HG02885 (cell line): ENCODE results near the gene ILK.

ENCODE experiments used
- ATAC-seq: cut with Tn5 transposase; IDR thresholded peaks from one replicate; pipeline ENCODE4 v1.9.1; 2021; ENCODE audit warnings: mild to moderate bottlenecking; ENCODE audit not compliant: unreplicated experiment, poor library complexity

ILK gene

GRCh38 chr11:6603287-6604080 lies at the start of gene ILK, which contains the start of gene RRP8:
TSS of gene ILK (plus strand) at chr11:6603774. CDS start at chr11:6604272, 498 bp downstream.
TSS of gene RRP8 (minus strand) at chr11:6603616. CDS start at chr11:6603502, 114 bp downstream.
- ATAC-seq, result peak; percentile 82

DNA sequence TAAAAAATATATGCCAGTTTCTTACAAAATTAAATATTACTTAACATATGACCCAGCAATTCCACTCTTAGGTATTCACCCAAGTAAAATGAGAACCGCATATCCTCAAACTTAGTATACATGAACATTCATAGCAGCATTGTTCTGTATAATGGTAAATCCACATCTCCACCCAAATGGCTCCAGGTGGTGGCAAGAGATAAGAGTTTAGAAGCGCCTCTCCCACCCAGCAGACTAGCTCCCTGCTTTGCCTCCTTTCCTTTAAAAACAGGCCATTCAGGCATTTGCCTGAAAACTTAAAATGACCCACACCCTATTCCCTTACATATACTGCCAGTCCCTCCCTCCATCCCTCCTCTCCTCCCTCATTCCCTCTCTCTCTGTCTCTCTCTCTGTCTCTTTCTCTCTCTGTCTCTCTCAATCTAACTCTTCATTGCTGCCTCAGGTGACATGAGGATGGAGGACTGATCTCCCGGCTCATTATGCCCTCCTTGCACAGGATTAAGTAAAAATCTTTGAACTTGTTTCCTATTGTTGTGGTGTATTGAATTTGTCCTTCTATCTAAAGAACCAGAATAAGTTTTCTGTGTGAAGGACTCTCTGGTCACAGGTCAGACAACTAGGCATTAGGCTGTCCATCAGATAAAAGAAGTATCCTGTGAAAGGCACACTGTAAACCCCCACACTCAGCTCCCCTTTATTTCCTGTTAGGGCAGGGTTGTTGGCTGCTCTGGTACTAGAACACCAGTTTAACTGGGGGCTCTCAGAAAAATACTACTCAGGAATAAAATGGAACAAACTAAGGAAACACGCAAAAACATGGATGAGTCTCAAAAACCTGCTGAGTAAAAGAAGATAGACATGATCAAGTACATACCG lies 48.5 kb upstream of the ILK start:
- ATAC-seq, result no peak

DNA sequence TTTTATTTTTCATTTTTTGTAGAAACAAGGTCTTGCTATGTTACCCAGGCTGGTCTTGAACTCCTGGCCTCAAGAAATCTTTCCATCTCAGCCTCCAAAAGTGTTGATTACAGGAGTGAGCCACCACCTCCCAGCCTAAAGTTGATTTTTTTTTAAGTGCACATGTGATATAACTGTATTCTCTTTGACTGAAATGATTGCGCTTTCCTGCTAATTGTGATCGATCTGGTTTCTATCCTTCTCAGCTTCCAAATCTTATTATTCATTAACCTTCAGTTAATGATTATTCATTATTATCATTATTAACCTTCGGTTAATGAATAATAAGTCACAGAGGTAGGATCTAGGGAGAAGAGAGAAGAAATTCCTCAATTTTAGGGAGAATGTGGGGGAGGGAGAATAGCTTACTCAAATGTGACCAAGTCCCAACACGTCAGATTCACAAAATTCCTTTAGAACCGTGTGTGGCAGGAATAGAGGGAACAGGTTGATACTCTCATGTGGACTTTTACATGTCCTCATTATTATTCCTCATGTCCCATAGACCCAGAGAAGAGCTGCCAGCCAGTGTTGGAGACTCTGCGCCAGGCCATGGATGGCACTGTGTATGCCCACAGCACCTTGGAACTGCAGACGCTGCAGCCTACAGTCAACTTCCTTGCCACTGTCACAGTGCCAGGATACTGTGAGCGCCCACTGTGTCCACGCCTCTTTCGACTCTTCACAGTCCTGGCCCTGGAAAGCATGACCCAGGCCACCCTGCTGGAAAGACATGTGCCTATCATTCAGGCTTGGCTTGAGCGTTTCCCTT lies 47.2 kb upstream of the ILK start:
- no peak for ATAC-seq

- no peak for ATAC-seq
Measured at GRCh38 chr11:6557063-6557462, 46.5 kb upstream of the ILK start.

DNA sequence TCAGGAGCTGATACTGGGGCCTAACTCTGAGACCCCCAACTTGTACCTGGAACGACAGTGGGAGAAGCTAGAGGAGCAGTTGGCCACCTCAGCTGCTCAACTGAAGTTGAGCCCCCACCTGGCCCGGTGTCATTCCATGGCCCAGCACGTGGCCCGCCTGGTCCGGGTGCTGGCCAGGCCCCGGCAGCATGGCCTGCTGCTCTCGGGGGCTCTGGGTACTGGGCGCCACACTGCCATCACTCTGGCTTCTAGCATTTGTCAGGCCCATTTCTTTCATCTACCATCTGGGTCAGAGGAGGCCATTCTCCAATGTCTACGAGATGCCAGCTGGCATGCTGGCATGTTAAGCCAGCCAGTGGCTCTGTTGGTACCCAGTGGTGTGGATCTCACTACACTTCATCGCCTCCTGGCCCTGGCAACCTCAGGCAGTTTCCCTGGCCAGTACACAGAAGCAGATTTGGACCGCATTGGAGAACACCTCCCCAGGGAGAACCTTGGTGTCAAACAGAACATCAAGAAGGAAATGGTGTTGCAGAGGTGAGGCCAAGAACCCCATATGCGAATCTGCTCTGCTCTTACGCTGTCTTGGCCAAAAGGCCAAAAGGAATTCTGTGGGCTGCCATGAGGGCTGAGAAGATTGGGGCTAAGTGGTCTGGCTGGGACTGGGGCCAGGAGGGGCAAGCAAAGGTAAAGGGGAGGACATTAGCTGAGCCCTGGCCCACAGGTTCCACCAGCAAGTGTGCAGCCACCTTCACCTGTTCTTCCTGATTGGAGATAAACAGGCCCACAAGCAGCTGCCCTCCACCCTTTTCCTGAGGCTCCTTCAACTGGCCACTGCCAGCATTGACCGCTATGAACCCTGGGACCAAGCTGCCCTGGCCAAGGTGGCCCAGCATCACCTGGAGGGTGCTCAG lies 45.6 kb upstream of the ILK start:
- ATAC-seq, result no peak

- no peak for ATAC-seq
Measured at GRCh38 chr11:6559369-6559768, 44.2 kb upstream of the ILK start.

DNA sequence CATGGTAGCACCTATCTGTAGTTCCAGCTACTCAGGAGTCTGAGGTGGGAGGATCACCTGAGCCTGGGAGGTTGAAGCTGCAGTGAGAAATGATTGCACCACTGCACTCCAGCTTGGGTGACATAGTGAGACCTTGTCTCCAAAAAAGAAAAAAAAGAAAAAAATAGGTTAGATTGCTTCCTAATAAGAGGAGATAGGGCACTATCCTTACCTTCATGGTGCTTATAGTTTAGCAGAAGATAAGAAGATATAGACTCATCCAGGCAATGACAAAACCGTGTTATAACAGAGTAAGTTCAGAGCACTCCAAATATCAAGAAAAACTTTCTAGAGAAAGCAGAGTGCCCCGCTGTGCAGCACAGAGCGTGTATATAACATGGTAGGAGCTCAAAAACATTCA lies 42.3 kb upstream of the ILK start:
- ATAC-seq, result no peak

DNA sequence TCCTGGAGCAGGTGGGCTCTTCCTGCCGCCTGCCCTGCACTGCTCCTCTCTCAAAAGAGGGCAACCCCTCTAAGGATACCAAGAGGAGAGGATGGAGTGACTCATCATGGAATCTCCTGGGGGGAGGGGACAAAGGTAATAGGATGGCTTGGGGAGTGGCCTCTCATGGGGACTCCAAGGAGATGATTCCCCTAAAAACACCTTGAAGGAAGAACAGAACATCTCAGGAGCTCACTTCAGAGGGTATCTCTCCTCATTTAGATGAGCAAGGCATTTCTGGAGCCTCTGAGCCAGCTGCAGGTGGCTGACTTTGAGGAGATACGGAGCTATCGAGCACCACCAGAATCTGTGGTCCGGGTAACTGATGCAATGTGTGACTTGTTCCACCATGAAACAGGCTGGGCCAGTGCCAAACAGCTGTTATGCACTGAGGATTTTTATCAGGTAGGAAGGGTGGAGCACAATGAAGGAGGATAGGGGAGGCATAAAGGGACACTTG lies 40.4 kb upstream of the ILK start:
- ATAC-seq, result no peak

DNA sequence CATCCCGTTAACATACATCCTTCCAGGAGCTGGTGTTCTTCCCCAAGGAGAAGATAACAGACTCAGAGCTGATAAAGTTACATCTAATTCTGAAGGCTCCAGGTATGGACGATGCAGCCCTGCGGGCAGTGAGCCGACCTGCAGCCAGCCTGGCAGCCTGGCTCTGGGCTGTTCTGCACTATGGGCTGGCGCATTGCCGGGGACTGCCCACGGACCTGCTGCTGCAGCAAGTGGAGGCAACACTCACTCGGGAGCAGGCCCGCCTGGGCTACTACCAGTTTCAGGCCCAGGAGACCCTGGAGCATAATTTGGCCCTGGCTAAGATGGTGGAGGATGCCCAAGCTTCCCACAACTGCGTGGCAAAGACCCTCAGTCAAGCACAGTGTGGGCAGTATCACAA lies 39.9 kb upstream of the ILK start:
- ATAC-seq, result no peak

- no peak for ATAC-seq
Measured at GRCh38 chr11:6565325-6565724, 38.2 kb upstream of the ILK start.

DNA sequence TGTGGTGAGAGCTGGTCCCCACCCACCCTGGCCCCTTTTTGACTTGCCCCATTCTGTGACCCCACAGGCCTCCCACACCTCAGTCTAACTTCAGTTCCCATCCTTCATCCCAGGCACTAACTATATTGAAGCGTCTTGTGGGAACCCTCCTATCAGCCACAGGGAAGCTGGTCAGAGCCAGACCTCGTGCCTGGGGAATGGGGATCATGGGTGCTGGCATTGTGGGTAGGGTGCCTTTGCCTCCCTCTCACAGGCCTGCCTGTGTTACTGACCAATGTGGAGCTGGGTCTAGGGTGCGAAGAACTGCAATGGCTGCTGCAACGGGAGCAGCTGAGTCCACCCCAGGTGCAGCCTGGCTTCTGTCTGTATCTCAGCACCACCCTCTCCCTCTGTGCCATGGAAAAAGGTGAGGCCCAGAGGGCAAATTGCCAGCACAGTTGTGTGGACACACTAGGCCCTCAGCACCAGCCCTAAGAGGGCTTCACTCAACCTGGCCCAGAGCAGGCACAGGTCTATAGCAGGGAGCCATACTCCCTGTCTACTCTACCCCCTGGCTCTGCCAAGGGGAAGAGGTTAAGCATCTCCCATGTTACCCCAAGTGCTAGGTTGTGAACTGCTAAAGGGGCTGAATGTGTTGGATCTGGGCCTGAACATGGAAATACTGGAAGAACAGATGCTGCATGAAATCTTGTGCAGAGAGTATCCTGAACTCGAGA lies 37.4 kb upstream of the ILK start:
- ATAC-seq, result no peak

DNA sequence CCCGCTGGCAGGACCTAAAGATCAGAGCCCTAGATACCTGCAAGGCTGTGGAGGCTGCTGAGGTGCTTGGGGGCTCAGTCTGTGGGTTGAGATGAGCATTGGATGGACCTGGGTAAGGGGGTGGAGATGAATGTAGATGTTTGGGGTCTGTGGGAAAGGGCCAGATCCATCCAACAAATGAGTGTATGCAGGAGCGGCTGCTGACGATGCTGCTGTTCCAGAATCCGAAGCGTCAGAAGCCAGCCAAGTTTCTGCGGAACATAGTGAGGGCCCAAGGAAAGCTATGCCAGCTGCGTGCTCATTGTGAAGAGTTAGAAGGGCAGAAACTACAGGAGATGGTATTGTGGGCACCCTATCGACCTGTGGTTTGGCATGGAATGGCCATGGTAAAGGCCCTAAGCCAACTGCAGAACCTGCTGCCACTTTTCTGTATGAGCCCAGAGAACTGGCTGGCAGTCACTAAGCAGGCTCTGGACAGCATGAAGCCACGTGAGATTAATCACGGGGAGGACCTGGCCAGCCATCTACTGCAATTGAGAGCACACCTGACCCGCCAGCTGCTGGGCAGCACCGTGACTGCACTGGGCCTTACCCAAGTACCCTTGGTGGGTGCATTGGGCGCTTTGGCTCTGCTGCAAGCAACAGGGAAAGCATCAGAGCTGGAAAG lies 36.7 kb upstream of the ILK start:
- ATAC-seq, result no peak

GRCh38 chr11:6567371-6567745 lies 36.2 kb upstream of the ILK start:
- no peak for ATAC-seq

DNA sequence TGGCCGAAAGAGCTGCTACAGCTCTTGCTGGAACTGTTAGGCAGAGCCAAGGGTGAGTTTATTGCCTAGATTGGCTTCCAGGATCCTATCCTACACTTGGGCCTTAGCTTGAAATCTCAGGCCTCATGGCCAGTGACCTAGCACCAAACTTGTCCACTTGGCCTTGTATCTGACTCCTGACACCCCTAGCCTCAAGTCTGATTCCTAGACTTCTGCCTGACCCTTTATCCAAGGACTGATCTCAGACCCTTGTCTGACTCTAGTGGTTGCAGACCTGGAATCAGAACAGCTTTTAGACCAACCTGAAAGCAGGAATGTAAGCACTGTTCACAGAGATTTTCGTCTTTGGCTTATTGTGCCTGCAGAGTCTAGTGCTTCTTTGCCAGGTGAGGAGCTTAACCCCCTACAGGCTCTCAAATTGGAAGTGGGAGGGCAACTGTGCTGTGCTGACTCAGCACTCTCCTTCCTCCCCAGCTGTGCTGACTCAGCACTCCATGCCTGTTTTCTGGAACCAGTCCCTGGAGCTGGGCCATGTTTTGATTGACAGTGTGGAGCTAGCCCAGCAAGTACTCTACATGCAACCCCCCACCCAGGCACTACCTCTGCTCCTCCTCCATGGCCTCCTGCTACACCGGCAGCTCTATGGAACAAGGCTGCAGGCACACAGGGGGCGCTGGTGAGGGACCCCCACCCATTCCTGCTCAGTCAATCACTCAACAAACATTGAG lies 35.2 kb upstream of the ILK start:
- ATAC-seq, result no peak

- no peak for ATAC-seq
Measured at GRCh38 chr11:6569706-6570105, 33.9 kb upstream of the ILK start.

DNA sequence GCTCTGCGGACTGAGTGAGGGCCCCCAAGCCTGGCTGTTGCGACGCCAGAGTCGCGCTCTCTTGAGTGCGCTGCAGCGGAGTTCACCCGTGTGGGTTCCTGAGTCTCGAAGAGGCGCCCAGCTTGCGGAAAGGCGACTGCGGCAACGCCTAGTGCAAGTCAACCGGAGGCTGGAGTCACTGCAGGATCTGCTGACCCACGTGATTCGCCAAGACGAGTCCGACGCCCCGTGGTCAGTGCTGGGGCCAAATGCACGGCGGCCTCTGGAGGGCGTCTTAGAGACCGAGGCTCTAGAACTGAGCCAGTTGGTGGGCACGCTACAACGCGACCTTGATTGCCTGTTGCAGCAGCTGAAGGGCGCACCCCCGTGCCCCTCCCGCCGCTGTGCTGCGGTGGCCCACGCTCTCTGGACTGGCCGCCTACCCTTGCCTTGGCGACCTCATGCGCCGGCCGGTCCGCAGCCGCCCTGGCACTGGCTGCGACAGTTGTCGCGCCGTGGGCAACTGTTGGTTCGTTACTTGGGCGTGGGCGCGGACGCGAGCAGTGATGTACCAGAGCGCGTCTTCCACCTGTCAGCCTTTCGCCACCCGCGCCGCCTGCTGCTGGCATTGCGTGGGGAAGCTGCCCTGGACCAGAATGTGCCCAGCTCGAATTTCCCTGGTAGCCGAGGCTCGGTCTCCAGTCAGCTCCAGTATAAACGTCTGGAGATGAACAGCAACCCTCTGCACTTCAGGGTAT lies 32.7 kb upstream of the ILK start:
- no peak for ATAC-seq

GRCh38 chr11:6571434-6572008 lies 32.1 kb upstream of the ILK start:
- ATAC-seq, result no peak
